Choroid plexus epithelial cell (primary cell): ENCODE measurements around the gene MYO5B.

Experiments
- DNase-seq: peaks from one replicate; pipeline ENCODE4 v3.0.0-alpha.2; 2010; ENCODE audit warnings: low read depth
- H3K4me3 ChIP-seq: 2 replicates; pipeline ENCODE4 v1.5.1; 2011; ENCODE audit warnings: low read depth, mild to moderate bottlenecking, control low read depth, low read length, moderate library complexity
- TF ChIP-seq, protein P1 (sequence below): conservative IDR thresholded peaks from 2 replicates; pipeline ENCODE4 v1.5.1; 2011; ENCODE audit warnings: low read depth, mild to moderate bottlenecking, control low read depth, inconsistent platforms, low read length, moderate library complexity

Gene MYO5B

DNA sequence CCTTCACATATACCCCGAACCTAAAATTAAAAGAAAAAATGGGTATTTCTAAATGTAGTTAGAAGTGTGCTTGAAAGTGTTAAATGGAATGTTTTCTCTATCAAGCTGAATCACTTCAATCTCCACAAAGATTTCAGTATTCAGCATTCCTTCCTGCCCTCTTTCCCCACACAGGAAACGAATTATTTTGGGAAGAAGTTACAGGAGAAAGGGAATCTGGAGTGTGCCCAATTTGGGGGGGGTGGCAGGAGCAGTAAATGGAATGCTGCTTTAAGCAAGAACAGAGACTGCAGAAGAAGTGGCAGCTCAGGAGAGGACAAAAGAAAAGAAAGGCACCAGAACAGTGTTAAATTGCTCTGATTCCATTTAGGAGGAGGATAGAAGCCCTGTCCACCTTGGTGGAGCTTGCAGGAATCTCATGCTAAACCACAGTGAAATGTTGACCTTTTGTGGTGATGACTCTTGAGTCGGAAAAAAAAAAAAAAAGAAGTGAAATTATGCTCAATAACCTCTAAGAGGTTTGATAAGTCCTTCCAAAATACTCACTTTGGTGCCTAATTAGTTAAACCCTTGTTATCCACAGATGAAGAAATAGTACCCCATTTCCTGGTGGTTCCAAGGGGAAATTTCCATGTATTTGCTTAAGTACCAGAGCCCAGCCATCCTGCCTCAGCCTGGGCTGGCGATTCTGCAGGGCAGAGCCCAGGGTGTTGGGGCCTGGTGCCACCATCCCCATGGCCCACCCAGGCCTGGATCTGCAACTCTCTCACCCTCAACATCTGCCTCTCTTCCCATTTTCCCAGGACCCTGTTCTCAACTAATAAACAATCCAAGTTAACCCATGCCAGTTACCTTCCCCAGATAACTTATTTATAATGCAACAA lies 56.5 kb downstream of the MYO5B start:
- TF ChIP-seq, protein P1, sequence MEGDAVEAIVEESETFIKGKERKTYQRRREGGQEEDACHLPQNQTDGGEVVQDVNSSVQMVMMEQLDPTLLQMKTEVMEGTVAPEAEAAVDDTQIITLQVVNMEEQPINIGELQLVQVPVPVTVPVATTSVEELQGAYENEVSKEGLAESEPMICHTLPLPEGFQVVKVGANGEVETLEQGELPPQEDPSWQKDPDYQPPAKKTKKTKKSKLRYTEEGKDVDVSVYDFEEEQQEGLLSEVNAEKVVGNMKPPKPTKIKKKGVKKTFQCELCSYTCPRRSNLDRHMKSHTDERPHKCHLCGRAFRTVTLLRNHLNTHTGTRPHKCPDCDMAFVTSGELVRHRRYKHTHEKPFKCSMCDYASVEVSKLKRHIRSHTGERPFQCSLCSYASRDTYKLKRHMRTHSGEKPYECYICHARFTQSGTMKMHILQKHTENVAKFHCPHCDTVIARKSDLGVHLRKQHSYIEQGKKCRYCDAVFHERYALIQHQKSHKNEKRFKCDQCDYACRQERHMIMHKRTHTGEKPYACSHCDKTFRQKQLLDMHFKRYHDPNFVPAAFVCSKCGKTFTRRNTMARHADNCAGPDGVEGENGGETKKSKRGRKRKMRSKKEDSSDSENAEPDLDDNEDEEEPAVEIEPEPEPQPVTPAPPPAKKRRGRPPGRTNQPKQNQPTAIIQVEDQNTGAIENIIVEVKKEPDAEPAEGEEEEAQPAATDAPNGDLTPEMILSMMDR: no peak
- no peak overlapping the region for H3K4me3 ChIP-seq
- DNase-seq: peak; percentile 21

DNA sequence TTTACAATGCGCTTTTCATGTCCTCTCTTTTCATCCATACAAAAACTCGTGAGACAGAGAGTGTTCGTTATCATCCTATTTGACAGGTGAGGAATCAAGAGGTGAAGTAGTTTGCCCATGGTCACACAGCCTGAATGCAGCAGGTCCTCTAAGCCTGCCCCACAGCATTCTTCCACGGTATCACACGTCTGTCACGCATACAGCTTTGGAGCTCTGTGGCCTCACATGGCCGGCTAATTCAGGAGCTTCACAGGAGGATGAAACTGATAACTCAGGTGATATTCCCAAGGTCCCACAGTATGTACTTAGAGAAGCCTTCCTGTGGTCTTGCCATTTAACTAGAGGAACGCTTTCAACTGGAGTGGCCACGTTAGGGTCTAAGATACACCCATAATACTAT lies 59.0 kb downstream of the MYO5B start:
- DNase-seq: no peak
- TF ChIP-seq, protein P1: no peak
- H3K4me3 ChIP-seq: no peak overlapping the region

GRCh38 chr18:50133526-50133925 lies 61.4 kb downstream of the MYO5B start:
- DNase-seq: no peak
- TF ChIP-seq, protein P1: no peak
- H3K4me3 ChIP-seq: no peak overlapping the region

GRCh38 chr18:50131591-50131990 lies 63.4 kb downstream of the MYO5B start:
- no peak for DNase-seq
- TF ChIP-seq, protein P1: no peak
- H3K4me3 ChIP-seq: no peak overlapping the region

DNA sequence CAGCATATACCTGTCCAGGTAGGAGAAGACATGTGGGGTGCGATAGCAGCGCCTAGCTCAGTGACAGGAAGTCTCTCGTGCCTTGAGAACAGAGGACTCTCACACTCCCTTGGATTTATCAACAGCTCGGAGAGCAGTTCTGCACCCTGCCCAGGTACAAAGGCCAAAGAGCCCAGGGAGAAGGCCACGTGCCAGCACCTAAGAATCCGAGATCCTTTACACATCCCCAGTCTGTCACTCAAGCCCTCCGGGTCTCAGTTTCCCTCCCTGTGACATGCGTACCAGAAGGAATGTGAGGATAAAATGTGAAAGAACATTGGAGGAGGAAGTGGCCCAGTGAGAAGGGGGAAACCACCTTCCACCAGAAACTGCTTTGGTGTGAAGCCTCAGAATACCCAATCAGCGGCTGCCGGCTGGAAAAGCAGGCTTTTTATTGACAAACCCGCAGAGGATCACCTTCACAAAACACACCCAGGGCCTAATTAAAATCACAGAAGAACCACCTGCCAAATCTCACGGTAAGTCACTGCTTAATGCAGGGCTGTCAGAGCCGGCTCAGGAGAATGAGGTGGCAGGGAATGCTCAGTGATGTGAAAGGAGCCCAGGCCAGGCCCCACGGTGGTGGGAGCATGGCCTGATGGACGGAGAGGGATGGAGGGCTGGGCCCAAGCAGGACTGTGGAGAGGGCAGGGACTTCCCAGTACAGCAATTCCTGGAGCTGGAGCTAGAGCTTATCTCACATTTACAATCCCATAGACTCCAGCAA lies 66.3 kb downstream of the MYO5B start:
- DNase-seq: no peak
- TF ChIP-seq, protein P1: no peak

DNA sequence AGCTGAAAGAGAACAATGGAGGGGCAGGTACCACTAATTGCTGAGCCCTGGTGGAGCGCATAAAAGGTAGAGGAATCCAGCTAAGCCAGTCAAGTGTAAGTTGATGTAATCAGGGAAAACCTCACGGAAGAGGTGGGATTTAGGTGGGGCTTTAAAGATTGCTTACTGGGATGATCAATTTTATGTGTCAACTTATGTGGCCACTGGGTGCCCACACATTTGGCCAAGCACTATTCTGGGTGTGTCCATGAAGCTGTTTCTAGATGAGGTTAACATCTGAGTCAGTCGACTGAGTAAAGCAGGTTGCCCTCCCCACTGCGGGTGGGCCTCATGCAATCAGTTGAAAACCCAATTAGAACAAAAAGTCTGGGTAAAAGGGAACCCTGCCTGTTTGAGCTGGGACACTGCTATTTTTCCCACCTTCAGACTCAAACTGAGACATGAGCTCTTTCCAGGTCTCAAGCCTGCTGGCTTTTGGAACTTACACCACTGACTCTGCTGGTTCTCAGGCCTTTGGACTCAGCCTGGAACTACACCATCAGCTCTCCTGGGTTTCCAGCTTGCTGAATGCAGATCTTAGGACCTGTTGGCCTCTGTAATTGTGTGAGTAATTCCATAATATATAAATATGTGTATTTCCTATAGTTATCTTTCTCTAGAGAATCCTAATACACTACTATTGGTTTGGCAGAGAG lies 67.3 kb downstream of the MYO5B start:
- no peak for DNase-seq
- no peak overlapping the region for H3K4me3 ChIP-seq
- TF ChIP-seq, protein P1: no peak

More for the DNA sequence above, 66.3 kb downstream of the MYO5B start:
- no peak overlapping the region for H3K4me3 ChIP-seq
